Liver (tissue), 9 donors: Measurements from ENCODE around the gene C2orf76. TPM values are rescaled to one million over a fixed set of nuclear protein-coding genes. Genes with fewer than 3 reads are reported as not detected.

Source experiments
- DNase-seq: peaks from one replicate; pipeline ENCODE4 v3.0.0-alpha.2; 2017; ENCODE audit warnings: low spot score
- H3K27ac ChIP-seq, 2 donors: one replicate each; pipeline ENCODE4 v1.7.0; 2013; ENCODE audit warnings: inconsistent platforms in 2 of 2, low read length in 2 of 2, control low read depth in 1 of 2, low read depth in 1 of 2, mild to moderate bottlenecking in 1 of 2
- H3K27me3 ChIP-seq, 4 donors: one replicate each; pipeline versions ENCODE4 v1.6.1 to v1.7.0; 2013; ENCODE audit warnings: low read length in 3 of 4, inconsistent platforms in 1 of 4, mild to moderate bottlenecking in 1 of 4, moderate library complexity in 1 of 4; ENCODE audit not compliant: control insufficient read depth in 4 of 4, insufficient read depth in 4 of 4
- H3K36me3 ChIP-seq, 4 donors: one replicate each; pipeline versions ENCODE4 v1.6.1 to v1.7.0; 2013; ENCODE audit warnings: low read length in 3 of 4, mild to moderate bottlenecking in 3 of 4, low read depth in 1 of 4, moderate library complexity in 1 of 4; ENCODE audit not compliant: control insufficient read depth in 4 of 4, insufficient read depth in 3 of 4
- H3K4me1 ChIP-seq, 4 donors: one replicate each; pipeline versions ENCODE4 v1.6.1 to v1.7.0; 2013; ENCODE audit warnings: low read length in 3 of 4, mild to moderate bottlenecking in 3 of 4, moderate library complexity in 1 of 4; ENCODE audit not compliant: control insufficient read depth in 4 of 4, insufficient read depth in 4 of 4
- H3K4me3 ChIP-seq, 3 donors: one replicate each; pipeline versions ENCODE4 v1.6.1 to v1.7.0; 2013; ENCODE audit warnings: low read length in 3 of 3, control low read depth in 1 of 3, low read depth in 1 of 3, mild to moderate bottlenecking in 1 of 3
- H3K9ac ChIP-seq, 2 donors: one replicate each; pipeline ENCODE4 v1.7.0; 2013; ENCODE audit warnings: low read length in 2 of 2, mild to moderate bottlenecking in 2 of 2, moderate library complexity in 2 of 2, control low read depth in 1 of 2, low read depth in 1 of 2
- H3K9me3 ChIP-seq, 4 donors: one replicate each; pipeline versions ENCODE4 v1.6.1 to v1.7.0; 2013; ENCODE audit warnings: low read length in 3 of 4; ENCODE audit not compliant: control insufficient read depth in 4 of 4
- EGR1 ChIP-seq, 2 donors: IDR thresholded peaks; 2 replicates each; pipeline ENCODE4 v1.6.1; 2016 to 2018; ENCODE audit warnings: antibody characterized with exemption in 2 of 2, low read depth in 2 of 2
- FOXA2 ChIP-seq: IDR thresholded peaks from 2 replicates; pipeline ENCODE4 v1.6.1; 2016; ENCODE audit warnings: antibody characterized with exemption
- HNF4A ChIP-seq, 2 donors: conservative IDR thresholded peaks; 2 replicates each; pipeline ENCODE4 v1.6.1; 2016; ENCODE audit warnings: antibody characterized with exemption in 2 of 2, mild to moderate bottlenecking in 2 of 2
- HNF4G ChIP-seq: IDR thresholded peaks from 2 replicates; pipeline ENCODE4 v1.6.1; 2016; ENCODE audit warnings: antibody characterized with exemption
- NR2F2 ChIP-seq: IDR thresholded peaks from 2 replicates; pipeline ENCODE4 v1.6.1; 2016; ENCODE audit warnings: antibody characterized with exemption
- RAD21 ChIP-seq, 2 donors: IDR thresholded peaks; 2 replicates each; pipeline ENCODE4 v1.6.1; 2016; ENCODE audit warnings: antibody characterized with exemption in 2 of 2, mild to moderate bottlenecking in 2 of 2
- RXRA ChIP-seq, 2 donors: IDR thresholded peaks; 2 replicates each; pipeline ENCODE4 v1.6.1; 2017 to 2018; ENCODE audit warnings: antibody characterized with exemption in 2 of 2, mild to moderate bottlenecking in 1 of 2
- SP1 ChIP-seq: IDR thresholded peaks from 2 replicates; pipeline ENCODE4 v1.6.1; 2018; ENCODE audit warnings: antibody characterized with exemption, mild to moderate bottlenecking
- TAF1 ChIP-seq: conservative IDR thresholded peaks from 2 replicates; pipeline ENCODE4 v1.6.1; 2016; ENCODE audit warnings: antibody characterized with exemption, mild to moderate bottlenecking
- YY1 ChIP-seq: IDR thresholded peaks from 2 replicates; pipeline ENCODE4 v1.6.1; 2016; ENCODE audit warnings: antibody characterized with exemption, mild to moderate bottlenecking
- WGBS: extraction: QIAGEN DNeasy Blood & Tissue Kit; methylation state at CpG from one replicate; pipeline ENCODE4 v1.1.7; 2013; 5-methylcytosine and 5-hydroxymethylcytosine counted together
- polyA plus RNA-seq, 2 donors: library from polyadenylated mRNA; stranded (reverse) in 1 of 2; unstranded in 1 of 2; fragments of 200-250 nt in 1 of 2; fragments of >200 nt in 1 of 2; fragmentation: Nextera tagmentation in 1 of 2; extraction: Ambion mirVana in 1 of 2; gene quantifications; one replicate each; pipeline versions ENCODE4 v1.2.1 to v1.2.3, GENCODE V29; 2013 to 2015
- total RNA-seq, 2 donors: library from RNA; depleted of rRNA; stranded (reverse); fragments of >200 nt; gene quantifications; one replicate each; pipeline ENCODE4 v1.2.3, GENCODE V29; 2014
- TF ChIP-seq, protein P1 (sequence below): IDR thresholded peaks from 2 replicates; pipeline ENCODE4 v1.6.1; 2016; ENCODE audit warnings: antibody characterized with exemption, mild to moderate bottlenecking
- TF ChIP-seq, protein P2 (sequence below): IDR thresholded peaks from 2 replicates; pipeline ENCODE4 v1.6.1; 2016; ENCODE audit warnings: antibody characterized with exemption
- TF ChIP-seq, protein P3 (sequence below): fragments of 150-350 bp; IDR thresholded peaks from 2 replicates; pipeline ENCODE4 v1.5.1; 2017; ENCODE audit warnings: improper control_type of control experiment, low read depth, low read length; ENCODE audit not compliant: missing input control
- TF ChIP-seq, protein P4 (sequence below): IDR thresholded peaks from 2 replicates; pipeline ENCODE4 v1.6.1; 2016; ENCODE audit warnings: antibody characterized with exemption
- TF ChIP-seq, protein P5 (sequence below): IDR thresholded peaks from 2 replicates; pipeline ENCODE4 v1.6.1; 2016; ENCODE audit warnings: antibody characterized with exemption
- donor health status: healthy.
- donor health status: healthy.
- donor health status: healthy.
- donor health status: healthy.
- donor health status: healthy.

Gene C2orf76
- total and polyA plus RNA-seq, 4 donors = 2.7 to 6.3 (median 4.6) TPM

DNA sequence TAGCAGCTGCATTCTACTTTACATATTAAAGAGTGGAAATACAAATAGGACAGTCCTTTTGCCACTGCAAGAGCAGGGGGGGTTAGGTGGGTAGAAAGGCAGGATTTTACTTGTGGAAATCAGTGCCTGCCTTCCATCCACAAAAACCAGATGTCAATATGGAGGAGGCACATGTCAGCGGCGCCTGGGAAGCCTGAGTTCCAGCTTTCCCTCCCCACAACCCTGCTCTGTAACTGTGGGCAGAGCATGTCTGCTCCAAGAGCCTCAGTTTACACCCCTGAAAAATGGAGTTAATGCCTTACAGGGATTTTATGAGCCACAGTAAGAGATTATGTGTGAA, 110.1 kb downstream of the C2orf76 start:
- Histone ChIP-seq H3K27ac (no peak overlapping the region), H3K9me3 (no peaks in the 10 kb centered on the region), H3K36me3 (peaks cover 17 to 65% (median 54%) of the 10 kb centered on the region in 4 donors), H3K27me3 (no peaks in the 10 kb centered on the region), H3K4me1 (peaks cover 0 to 5% (median 0%) of the 10 kb centered on the region in 4 donors), H3K9ac (no peak overlapping the region), H3K4me3 (no peak overlapping the region)
- no peak for DNase-seq
- TF ChIP-seq EGR1 (IDR thresholded peaks at IDR 0.05; ENCODE audit: low read depth in 2 of 2) = no peak
- no peak for TF ChIP-seq TAF1
- TF ChIP-seq, protein P1, sequence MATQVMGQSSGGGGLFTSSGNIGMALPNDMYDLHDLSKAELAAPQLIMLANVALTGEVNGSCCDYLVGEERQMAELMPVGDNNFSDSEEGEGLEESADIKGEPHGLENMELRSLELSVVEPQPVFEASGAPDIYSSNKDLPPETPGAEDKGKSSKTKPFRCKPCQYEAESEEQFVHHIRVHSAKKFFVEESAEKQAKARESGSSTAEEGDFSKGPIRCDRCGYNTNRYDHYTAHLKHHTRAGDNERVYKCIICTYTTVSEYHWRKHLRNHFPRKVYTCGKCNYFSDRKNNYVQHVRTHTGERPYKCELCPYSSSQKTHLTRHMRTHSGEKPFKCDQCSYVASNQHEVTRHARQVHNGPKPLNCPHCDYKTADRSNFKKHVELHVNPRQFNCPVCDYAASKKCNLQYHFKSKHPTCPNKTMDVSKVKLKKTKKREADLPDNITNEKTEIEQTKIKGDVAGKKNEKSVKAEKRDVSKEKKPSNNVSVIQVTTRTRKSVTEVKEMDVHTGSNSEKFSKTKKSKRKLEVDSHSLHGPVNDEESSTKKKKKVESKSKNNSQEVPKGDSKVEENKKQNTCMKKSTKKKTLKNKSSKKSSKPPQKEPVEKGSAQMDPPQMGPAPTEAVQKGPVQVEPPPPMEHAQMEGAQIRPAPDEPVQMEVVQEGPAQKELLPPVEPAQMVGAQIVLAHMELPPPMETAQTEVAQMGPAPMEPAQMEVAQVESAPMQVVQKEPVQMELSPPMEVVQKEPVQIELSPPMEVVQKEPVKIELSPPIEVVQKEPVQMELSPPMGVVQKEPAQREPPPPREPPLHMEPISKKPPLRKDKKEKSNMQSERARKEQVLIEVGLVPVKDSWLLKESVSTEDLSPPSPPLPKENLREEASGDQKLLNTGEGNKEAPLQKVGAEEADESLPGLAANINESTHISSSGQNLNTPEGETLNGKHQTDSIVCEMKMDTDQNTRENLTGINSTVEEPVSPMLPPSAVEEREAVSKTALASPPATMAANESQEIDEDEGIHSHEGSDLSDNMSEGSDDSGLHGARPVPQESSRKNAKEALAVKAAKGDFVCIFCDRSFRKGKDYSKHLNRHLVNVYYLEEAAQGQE = no peak
- TF ChIP-seq HNF4G = no peak
- TF ChIP-seq RXRA (IDR thresholded peaks at IDR 0.05) = no peak
- TF ChIP-seq, protein P2, sequence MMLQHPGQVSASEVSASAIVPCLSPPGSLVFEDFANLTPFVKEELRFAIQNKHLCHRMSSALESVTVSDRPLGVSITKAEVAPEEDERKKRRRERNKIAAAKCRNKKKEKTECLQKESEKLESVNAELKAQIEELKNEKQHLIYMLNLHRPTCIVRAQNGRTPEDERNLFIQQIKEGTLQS = no peak
- TF ChIP-seq, protein P3, sequence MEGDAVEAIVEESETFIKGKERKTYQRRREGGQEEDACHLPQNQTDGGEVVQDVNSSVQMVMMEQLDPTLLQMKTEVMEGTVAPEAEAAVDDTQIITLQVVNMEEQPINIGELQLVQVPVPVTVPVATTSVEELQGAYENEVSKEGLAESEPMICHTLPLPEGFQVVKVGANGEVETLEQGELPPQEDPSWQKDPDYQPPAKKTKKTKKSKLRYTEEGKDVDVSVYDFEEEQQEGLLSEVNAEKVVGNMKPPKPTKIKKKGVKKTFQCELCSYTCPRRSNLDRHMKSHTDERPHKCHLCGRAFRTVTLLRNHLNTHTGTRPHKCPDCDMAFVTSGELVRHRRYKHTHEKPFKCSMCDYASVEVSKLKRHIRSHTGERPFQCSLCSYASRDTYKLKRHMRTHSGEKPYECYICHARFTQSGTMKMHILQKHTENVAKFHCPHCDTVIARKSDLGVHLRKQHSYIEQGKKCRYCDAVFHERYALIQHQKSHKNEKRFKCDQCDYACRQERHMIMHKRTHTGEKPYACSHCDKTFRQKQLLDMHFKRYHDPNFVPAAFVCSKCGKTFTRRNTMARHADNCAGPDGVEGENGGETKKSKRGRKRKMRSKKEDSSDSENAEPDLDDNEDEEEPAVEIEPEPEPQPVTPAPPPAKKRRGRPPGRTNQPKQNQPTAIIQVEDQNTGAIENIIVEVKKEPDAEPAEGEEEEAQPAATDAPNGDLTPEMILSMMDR = no peak
- TF ChIP-seq NR2F2 = no peak
- TF ChIP-seq, protein P4, sequence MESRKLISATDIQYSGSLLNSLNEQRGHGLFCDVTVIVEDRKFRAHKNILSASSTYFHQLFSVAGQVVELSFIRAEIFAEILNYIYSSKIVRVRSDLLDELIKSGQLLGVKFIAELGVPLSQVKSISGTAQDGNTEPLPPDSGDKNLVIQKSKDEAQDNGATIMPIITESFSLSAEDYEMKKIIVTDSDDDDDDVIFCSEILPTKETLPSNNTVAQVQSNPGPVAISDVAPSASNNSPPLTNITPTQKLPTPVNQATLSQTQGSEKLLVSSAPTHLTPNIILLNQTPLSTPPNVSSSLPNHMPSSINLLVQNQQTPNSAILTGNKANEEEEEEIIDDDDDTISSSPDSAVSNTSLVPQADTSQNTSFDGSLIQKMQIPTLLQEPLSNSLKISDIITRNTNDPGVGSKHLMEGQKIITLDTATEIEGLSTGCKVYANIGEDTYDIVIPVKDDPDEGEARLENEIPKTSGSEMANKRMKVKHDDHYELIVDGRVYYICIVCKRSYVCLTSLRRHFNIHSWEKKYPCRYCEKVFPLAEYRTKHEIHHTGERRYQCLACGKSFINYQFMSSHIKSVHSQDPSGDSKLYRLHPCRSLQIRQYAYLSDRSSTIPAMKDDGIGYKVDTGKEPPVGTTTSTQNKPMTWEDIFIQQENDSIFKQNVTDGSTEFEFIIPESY = no peak
- no peak for TF ChIP-seq SP1
- TF ChIP-seq, protein P5, sequence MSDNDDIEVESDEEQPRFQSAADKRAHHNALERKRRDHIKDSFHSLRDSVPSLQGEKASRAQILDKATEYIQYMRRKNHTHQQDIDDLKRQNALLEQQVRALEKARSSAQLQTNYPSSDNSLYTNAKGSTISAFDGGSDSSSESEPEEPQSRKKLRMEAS = no peak
- no peak for TF ChIP-seq RAD21 (IDR thresholded peaks at IDR 0.05)
- TF ChIP-seq HNF4A (conservative IDR thresholded peaks at IDR 0.05) = no peak
- no peak for TF ChIP-seq YY1
- no peak for TF ChIP-seq FOXA2
- WGBS = 95% methylated on average over 2 of the region's 2 CpGs
